Measurements from ENCODE around the gene C1QL4. TPM values are rescaled to one million over a fixed set of nuclear protein-coding genes. Genes with fewer than 3 reads are reported as not detected.
"Not testable (repeated sequence)": the region's sequence is repeated elsewhere in the genome, so short reads cannot be mapped to it uniquely, and the experiment has no call there.

Gene C1QL4
- total RNA-seq, 1 donor, result 0.18 TPM

DNA sequence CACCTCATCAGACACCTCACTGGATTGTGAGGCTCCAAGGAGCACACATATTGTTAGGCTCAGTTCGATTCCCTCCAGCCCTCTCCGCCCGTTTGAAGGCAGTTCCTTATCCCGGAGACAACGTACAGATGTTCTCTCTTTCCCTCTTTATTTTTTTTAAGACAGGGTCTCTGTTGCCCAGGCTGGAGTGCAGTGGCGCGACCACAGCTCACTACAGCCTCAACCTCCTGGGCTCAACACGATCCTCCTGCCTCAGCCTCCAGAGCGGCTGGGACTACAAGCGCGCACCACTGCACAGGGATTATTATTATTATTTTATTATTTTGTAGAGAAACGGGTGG lies 14.7 kb downstream of the C1QL4 start:
- TF ChIP-seq, protein P1, sequence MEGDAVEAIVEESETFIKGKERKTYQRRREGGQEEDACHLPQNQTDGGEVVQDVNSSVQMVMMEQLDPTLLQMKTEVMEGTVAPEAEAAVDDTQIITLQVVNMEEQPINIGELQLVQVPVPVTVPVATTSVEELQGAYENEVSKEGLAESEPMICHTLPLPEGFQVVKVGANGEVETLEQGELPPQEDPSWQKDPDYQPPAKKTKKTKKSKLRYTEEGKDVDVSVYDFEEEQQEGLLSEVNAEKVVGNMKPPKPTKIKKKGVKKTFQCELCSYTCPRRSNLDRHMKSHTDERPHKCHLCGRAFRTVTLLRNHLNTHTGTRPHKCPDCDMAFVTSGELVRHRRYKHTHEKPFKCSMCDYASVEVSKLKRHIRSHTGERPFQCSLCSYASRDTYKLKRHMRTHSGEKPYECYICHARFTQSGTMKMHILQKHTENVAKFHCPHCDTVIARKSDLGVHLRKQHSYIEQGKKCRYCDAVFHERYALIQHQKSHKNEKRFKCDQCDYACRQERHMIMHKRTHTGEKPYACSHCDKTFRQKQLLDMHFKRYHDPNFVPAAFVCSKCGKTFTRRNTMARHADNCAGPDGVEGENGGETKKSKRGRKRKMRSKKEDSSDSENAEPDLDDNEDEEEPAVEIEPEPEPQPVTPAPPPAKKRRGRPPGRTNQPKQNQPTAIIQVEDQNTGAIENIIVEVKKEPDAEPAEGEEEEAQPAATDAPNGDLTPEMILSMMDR (IDR thresholded peaks at IDR 0.05; ENCODE audit: insufficient read depth, low read length), result no peak
- peak overlapping the region; percentile 82 for H3K4me3 ChIP-seq (ENCODE audit: low read depth, low read length)
- DNase-seq (ENCODE audit: low read depth), result no peak

DNA sequence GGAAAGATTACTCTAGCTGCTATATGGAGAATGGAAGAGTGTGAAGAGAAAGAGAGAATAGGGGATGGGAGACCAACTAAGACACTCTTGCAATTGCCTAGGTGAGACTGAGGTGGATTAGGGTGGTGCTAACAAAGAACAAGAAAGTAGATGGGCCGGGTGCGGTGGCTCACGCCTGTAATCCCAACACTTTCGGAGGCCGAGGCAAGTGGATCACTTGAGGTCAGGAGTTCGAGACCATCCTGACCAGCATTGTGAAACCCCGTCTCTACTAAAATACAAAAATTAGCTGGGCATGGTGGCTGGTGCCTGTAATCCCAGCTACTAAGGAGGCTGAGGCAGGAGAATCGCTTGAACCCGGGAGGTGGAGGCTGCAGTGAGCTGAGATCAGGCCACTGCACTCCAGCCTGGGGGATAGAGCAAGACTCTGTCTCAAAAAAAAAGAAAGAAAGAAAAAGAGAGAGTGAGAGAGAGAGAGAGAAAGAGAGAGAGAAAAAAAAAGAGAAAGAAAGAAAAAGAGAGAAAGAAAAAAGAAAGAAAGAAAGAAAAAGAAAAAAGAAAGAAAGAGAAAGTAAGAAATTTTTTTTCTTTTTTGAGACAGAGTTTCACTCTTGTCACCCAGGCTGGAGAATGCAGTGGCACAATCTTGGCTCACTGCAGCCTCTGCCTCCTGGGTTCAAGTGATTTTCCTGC lies 16.4 kb downstream of the C1QL4 start:
- H3K4me3 ChIP-seq (ENCODE audit: low read depth, low read length); DNase-seq (ENCODE audit: low read depth): not testable (repeated sequence)

DNA sequence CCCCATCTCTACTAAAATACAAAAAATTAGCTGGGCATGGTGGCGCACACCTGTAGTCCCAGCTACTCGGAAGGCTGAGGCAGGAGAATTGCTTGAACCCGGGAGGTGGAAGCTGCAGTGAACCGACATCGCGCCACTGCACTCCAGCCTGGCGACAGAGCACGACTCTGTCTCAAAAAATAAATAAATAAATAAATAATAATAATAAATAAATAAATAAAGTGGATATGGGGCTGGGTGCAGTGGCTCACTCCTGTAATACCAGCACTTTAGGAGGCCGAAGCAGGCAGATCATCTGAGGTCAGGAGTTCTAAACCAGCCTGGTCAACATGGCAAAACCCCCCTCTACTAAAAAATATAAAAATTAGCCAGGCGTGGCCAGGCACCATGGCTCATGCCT lies 19.9 kb downstream of the C1QL4 start:
- H3K4me3 ChIP-seq (ENCODE audit: low read depth, low read length); DNase-seq (ENCODE audit: low read depth): not testable (repeated sequence)

DNA sequence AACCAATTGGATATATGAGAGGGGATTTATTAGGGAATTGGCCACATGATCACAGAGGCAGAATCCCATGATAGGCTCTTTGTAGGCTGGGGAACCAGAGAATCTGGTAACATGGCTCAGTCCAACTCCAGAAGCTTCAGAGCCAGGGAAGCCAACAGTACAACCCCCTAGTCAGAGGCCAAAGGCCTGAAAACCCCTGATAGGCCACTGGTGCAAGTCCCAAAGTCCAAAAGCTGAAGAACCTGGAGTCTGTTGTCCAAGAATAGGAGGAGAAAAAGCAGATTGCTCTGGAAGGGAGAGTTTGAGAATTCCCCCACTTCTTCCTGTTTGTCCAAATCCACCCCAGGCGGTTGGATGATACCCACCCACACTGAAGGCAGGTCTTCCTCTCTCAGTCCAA lies 22.2 kb downstream of the C1QL4 start:
- DNase-seq (ENCODE audit: low read depth), result no peak
- TF ChIP-seq, protein P1 (IDR thresholded peaks at IDR 0.05; ENCODE audit: insufficient read depth, low read length), result no peak
- H3K4me3 ChIP-seq (ENCODE audit: low read depth, low read length), result no peak overlapping the region

DNA sequence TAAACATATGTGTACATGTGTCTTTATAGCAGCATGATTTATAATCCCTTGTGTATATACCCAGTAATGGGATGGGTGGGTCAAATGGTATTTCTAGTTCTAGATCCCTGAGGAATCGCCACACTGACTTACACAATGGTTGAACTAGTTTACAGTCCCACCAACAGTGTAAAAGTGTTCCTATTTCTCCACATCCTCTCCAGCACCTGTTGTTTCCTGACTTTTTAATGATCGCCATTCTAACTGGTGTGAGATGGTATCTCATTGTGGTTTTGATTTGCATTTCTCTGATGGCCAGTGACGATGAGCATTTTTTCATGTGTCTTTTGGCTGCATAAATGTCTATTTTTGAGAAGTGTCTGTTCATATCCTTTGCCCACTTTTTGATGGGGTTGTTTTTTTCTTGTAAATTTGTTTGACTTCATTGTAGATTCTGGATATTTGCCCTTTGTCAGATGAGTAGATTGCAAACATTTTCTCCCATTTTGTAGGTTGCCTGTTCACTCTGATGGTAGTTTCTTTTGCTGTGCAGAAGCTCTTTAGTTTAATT lies 26.5 kb downstream of the C1QL4 start:
- H3K4me3 ChIP-seq (ENCODE audit: low read depth, low read length); DNase-seq (ENCODE audit: low read depth): not testable (repeated sequence)

DNA sequence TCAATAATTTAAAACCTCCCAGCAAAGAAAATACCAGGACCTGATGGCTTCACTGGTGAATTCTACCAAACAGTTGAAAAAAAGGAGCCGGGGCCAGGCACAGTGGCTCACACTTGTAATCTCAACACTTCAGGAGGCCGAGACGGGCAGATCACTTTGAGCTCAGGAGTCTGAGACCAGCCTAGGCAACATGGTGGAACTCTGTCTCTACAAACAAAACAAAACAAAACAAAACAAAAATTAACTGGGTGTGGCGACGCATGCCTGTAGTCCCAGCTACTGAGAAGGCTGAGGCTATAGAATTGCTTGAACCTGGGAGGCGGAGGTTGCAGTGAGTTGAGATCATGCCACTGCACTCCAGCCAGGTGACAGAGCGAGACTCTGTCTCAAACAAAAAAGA lies 27.6 kb downstream of the C1QL4 start:
- DNase-seq (ENCODE audit: low read depth), result no peak
- H3K4me3 ChIP-seq (ENCODE audit: low read depth, low read length), result no peak overlapping the region
- TF ChIP-seq, protein P1 (IDR thresholded peaks at IDR 0.05; ENCODE audit: insufficient read depth, low read length), result no peak

DNA sequence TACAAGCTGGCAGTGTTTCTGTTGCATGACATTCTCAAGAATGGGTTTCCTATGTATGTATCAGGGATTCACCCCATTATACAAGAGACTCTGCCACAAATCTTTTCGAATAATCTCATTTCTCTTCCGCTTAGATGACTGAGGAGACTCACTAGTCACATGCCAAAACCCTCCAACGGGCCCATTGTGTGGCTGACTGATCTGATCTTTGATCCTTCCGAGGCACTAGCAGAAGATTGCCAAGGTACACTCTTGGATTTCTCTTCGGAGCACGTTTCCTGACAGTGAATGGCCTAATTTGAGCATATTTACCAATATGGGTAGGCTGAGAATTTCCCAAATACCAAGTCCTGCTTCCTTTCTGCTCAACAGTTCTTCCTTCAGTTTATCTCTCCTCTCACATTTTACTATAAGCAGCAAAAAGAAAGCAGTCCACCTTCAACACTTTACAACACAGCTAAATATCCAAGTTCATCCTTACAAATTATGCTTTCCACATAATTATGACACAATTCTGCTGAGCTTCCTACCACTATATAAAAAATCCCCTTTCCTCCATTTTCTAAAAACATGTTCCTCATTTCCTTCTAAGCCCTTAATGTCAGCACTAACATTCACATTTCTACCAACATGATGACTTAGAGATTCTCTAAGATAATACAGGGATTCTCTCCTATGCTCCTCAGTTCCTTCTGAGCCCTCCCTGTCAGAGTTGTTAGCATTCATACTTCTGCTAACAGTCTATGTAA lies 31.1 kb downstream of the C1QL4 start:
- TF ChIP-seq, protein P1 (IDR thresholded peaks at IDR 0.05; ENCODE audit: insufficient read depth, low read length), result no peak
- no peak overlapping the region for H3K4me3 ChIP-seq (ENCODE audit: low read depth, low read length)
- no peak for DNase-seq (ENCODE audit: low read depth)

DNA sequence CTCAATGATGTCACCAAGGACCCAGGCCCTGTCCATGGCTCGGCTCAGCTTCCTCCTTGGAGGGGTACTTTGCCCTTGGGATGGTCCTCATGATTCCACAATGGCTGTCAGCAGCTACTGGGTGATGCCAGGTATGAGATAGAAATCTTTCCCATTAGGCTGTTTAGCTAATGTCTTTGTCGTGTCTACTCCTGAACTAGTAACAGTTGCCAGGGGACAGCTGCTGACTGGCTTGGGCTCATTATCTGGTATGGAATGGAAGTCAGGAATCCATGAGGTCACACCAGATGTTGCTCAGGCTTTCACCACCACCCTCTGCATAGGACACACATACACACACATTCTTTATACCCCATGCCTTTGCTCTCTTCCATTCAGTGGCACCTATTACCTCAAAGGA lies 32.8 kb downstream of the C1QL4 start:
- TF ChIP-seq, protein P1 (IDR thresholded peaks at IDR 0.05; ENCODE audit: insufficient read depth, low read length), result no peak
- DNase-seq (ENCODE audit: low read depth), result peak; percentile 53
- no peak overlapping the region for H3K4me3 ChIP-seq (ENCODE audit: low read depth, low read length)
